Uterus (tissue), 2 donors: ENCODE results near the gene MS4A15.

ENCODE experiments used
- CTCF ChIP-seq, 4 experiments: fragments of 200-600 bp in 2 of 4; fragments of 450-650 bp in 2 of 4; sonication (generic) in 2 of 4; IDR thresholded peaks; one replicate each; pipeline ENCODE4 v1.5.1; 2016 to 2019; ENCODE audit warnings: antibody characterized with exemption in 4 of 4, mild to moderate bottlenecking in 2 of 4, moderate library complexity in 1 of 4
- POLR2A ChIP-seq, 2 donors: fragments of 450-650 bp; IDR thresholded peaks; one replicate each; pipeline ENCODE4 v1.6.1; 2016; ENCODE audit warnings: antibody characterized with exemption in 2 of 2, mild to moderate bottlenecking in 1 of 2, moderate library complexity in 1 of 2

- TF ChIP-seq CTCF (IDR thresholded peaks at IDR 0.05) (peak; percentile 75 to 83 (median 78)), POLR2A (IDR thresholded peaks at IDR 0.05) (no peak)
These were observed 18.8 kb downstream of the MS4A15 start for GRCh38 chr11:60775420-60775961.
